Stimulated activated CD4-positive, alpha-beta T cell treated with anti-CD3 and anti-CD28 coated beads, Interleukin-4, amount 100 ng/mL, for 1 hour (primary cell): ENCODE measurements around the gene ERC1.

Source experiments
- DNase-seq: peaks from one replicate; pipeline ENCODE4 v3.0.0-alpha.2; 2020

Gene ERC1

DNA sequence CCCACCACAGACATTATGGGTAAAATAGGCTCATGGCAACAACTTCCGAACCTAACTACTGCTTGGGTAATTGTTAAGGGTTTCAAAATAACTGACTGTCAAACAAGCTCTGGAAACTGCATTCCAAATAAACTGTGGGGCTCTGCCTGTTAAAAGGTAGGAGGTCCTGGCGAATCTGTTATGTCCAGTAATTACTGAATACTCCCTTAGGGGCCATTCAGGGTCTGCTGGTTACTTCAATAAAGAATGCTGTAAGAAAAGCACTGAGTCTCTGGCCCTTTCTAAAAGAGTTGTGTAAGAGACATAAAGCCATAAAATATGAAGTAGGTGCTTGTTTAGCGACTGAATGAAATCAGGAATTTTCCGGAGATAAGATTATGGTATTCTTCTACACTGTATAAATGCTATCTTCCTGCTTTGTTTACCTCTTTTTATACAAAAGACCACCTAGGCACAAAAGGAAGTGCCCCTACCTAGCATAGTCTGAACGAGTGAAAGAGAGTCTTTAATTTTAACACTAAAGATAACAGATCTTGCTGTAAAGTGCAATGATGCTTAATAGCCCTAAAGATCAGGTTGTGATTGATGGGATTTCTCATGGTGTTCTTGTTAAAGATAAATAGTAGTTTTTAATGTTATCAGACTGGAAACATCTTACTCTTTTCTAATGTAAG is 475.6 kb downstream of the ERC1 start:
- DNase-seq: no peak

DNA sequence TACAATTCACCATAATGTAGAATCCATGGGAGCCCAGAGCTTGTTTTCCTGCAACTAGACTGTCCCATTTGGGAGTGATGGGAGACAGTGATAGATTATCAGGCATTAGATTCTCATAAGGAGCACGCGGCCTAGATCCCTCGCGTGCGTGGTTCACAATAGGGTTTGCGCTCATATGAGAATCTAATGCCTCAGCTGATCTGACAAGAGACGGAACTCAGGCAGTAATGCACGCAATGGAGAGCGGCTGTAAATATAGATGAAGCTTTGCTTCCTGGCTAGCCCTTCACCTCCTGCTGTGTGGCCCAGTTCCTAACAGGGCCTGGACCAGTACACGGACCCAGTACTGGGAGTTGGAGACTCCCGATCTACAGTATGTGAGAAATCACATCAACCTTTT is 476.7 kb downstream of the ERC1 start:
- no peak for DNase-seq

DNA sequence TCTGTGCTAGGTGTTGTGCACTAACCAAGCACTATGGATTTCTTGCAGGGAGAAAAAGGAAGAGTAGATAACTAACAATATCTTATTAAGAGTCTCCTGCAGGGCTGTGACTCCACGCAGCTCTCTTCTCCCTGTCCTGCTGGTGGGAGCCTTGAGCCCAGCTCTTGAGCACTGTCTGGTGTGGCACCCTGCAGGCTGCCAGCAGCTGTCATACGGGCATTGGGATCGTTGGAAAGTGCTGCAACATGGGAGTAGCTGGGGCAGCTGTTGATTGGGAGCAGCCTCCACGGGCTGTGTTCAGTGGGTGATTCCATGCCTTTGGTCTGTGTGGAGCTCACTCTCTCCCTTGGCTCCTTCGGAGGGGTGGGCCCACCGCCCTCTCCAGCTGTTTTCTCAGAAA is 478.0 kb downstream of the ERC1 start:
- DNase-seq: no peak

DNA sequence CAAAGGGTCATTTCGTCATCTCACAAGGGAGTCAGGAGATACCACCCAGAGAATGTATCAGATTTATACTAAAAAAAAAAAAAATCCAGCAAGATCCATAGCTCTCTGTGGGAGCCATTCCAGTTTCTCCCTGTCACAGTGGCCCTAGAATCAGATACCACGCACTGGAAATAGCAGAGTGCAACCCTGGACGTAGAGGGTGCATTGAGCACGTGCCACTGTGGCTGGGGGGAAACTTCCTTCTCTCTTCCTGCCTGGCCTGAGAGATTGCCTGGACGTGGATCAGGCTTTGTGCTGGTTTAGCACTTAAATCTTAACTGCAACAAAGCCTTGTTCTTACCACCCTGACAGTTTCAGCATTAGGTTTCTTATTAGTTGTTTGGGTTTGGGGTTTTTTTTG is 479.0 kb downstream of the ERC1 start:
- no peak for DNase-seq

DNA sequence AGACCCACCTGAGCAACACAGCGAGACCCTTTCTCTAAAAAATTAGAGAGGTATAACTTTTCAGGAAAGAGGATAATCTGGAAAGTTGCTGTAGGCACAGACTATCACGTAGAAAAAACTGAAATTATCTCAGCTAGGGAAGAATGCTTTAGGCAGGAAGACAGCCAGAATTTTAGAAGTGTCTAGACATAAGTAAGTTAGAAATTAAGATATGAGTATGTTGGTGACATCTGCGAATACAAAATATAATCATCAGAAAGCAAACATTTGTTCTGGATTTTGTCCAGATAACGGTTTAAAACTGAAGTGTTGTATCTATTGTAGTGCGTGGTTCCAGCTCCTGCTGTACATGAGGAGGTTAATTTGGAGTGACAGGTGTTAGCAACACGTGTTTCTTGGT is 480.2 kb downstream of the ERC1 start:
- no peak for DNase-seq

DNA sequence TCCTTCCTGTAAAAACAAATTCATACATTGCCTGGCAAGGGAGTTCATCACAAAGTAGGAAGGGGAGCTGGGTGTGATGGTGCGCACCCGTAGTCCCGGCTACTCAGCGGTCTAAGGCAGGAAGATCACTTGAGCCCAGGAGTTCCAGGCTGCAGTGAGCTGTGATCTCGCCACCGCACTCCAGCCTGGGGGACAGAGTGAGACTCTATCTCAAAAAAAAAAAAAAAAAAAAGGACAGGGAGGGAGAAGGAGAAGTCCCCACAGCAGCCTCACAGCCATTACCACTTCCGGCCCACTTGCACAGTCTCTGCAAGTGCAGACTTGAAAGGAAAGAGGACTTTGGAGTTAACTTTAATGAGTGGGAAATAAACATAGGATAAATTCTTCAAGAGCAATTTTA is 482.4 kb downstream of the ERC1 start:
- DNase-seq: no peak

DNA sequence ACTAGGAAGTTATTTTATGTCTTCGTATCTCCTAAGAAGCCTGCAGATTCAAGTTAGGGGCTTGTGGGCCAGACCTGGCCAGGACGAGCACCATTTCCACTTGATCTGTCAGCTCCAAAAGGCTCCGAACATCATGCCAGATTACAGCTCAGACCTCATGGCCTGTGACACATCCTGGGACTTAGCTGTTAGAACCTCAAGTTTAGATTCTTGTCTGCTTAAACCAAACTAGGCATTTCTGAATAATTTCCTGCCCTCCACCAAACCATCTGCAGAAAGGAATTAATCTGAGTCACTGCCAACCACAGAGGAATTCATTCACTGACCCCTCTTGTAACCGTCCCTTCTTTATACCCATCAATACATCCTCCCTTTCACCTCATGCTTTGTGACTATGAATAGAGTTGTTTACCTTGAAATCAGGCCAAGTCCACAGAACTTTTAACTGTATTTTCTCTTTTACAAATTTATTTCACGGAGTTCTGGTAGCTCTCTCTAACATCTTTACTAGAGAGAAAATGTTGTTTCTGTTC is 483.1 kb downstream of the ERC1 start:
- DNase-seq: no peak

DNA sequence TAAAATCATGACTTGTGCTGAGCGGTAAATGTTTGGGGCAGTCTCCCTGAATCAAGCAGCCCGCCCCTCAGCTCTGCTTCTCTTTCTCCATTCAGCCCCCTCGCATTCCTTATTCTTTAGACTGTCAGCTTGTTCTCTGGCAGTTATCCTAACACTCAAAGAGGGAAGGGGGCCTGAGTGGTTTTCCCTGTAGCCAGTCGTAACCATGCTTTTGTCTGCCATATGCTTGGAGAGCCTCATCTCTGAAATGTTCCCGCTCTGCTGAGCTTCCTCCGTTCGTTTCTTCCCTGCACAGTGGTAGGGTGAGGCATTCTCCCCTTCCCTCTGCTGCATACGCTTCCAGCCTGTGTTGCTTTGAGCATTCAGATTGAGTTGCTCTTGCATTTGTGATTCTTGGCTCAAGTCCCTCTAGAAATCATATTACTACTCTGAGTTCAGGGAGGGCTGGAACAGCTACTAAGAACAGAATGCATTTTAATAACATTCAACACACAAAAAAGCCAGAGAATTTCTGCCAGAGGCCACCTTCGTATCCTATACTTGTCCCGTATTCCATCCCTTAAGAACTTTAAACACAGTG is 483.6 kb downstream of the ERC1 start:
- DNase-seq: no peak

DNA sequence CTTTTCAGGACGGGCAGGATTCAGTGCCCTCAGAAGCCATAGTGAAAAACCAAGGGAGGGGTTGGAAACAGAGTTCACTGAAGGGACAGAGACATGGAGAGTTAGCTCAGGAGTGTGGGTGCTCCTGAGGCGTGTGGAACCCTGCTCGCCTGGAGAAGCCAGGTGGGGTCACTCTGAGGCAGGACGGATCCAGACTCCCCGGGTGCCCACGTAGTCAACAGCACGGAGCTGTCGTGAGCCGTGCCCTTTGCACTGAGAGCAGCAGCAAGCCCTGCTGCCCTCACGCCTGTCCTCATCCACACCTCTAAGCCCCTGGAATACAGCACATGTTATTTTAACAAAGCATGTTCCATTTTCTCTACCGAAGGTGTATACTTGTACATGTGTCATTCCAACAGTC is 488.6 kb downstream of the ERC1 start:
- DNase-seq: no peak

DNA sequence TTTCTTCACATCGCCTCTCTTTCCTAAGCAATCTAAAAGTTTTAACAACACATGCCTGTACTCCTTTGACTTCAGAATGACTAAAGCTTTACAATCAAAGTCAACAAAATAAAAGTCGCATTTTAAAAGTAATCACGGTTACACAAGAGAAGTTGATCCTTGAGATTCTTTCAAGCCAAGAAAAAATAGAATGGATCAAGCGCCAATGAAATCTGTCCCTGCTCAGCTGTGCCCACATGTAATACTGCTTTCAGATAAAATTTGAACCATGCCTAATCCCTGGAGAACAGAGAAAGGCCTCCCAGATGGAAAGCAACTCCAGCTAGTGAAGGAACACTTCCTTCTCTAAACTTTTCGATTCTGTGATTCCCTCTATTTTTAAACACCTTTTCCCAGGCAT is 490.3 kb downstream of the ERC1 start:
- no peak for DNase-seq

DNA sequence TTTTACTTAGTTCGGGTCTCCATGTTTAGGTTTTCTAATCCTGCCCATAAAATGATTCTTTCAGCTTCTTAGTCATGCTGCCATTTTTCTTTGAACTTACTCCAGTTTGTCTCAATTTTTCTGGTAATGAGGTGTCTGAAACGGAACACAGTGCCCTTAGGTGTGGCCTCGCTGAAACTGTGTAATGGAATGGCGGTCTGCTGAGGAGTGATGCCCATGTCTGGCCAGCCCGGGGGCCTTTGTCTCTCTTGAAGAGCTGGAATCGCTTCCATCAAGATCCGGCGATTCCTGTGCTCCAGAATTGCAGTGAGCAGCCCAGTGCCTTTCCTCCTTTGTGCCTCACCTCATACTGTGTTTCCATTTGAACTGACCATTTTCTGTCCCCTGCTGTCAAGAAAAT is 490.9 kb downstream of the ERC1 start:
- DNase-seq: no peak

DNA sequence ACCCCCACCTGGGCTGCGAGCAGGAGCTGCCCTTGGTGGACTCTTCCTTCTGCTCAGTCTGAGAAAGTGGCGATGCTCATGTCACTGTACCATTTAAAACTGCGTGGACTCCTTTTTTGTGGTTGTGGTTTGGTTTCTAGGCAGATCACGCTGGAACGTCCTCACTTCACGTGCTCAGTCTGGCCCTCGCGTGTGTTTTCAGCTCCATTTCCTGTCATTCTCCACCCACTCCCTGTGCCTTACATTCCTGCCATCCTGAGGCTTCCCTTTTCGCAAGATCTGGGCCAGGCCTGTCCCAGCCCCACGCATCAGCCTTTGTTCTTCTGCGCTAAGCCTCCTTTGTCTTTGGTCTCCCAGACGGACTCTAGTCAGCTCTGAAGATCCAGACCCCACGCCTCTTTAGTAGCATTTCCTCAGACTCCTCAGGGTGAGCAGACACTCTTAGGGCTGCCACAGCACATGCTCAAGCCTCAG is 497.9 kb downstream of the ERC1 start:
- DNase-seq: no peak

DNA sequence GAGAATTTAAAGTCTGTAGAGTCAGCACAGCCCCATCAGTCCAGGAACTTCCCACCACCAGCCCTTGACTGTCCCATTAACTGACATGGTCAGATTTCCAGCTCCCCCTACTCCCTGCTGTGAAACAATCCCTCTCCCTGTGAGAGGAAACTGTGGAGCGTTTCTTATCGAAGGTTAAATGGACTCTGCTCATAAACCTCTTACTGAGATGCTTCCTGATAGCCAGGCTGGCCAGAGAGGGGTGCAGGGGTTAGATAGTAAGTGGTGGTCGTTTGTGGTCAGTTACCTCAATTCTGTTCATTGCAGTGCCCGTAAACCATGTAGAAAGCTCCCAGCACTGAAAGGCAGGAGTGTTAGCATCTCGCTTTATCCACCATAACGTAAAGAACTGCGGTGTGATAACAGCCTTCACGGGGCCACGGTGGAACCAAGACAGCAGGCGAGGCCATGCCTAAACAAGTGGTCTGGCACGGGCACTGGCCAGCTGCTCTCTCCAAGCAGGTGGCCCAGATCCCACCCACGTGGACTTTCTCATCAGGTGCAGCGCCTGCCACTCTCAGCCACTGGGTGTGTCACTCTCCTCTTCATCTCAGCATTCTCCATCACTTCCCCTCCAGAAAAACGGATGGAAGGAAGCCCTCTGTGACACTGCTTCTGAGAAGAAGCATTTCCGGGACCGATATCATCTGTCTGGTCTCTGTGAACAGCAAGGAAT is 501.1 kb downstream of the ERC1 start:
- DNase-seq: no peak

DNA sequence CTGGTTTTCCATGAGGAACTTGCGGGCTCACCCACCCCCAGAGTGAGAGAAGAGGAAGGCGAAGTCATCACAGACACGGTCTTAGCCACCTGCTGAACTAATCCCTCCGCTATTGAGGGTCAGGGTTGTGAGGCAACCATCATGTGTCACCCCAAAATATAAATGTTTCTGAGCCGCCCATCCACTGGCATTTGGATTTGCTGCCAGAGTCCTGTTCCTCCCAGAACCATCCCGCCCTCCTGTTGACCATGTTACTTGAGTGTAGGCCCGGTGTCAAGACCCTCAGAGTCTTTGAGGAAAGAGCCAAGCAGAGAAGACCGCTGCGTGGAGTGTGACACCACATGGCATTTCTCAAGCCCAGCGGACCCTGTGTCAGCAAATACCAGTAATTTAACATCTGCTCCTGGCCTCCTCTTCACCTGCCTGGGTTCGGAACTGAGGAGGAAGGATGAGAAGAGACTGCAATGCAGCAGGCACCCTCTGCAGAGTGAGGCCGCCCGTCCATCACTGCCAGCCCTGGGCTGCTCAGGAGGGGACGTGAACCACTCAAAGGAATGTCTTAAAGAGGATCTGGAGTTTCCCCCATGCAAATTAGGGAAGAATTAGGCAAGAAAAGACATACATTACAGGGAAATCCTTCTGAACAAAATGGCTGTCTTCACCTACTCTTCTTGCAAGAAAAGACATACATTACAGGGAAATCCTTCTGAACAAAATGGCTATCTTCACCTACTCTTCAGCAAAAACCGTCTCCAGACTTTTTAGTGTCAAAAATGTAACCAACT is 502.9 kb downstream of the ERC1 start:
- no peak for DNase-seq

DNA sequence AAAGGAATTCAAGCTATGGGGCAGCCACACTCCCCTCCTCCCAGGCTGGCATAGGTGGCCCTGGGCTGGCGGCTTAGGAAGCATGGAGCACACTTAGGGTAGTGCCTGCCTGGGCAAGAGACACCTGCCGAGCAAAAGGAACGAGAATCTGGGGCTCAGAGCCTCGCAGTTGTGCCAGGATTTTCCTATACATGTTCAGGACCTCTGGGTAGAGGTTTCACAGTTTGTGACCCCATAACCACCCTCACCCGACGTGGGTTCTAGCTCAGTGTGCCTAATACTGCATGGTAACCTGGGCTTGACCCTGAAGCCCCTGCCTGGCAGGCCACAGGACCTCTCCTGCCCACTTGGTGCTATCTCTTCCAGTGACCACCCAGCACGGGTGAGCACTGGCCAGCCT is 503.8 kb downstream of the ERC1 start:
- no peak for DNase-seq

DNA sequence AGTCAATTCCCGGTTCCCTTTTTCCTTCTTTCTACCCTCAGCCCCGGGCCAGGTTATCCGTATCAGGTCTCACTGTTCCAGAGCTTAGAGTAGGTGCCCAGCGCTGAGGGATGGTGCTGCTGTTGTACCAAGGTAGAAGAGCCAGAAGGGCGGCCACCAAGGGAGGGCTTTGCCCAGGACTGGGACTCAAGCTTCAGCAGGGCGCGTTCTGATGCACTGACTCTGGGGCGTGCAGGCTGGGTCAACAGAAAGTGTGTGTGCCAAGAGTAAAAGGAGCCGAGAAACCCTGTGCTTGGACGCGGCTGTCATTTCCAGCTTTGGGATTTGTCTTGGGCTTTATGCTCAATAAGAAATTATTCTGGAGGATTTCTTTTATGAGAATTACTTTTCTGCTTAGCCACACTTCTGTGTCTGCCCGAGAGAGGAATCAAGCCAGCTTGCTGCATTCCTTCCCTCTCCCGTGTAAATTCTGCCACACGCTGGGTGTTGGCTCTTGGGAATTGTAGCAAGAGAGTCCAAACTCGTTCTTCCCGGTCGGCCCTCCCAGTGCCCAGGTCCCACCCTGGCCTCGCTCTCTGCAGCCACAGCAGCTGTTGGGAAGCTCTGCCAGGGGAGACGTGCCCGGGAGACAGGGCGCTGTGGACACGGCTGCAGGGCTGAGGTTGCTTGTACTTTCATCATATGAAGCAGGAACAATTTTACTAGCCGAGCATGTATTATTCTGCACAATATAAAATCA is 505.3 kb downstream of the ERC1 start:
- no peak for DNase-seq

DNA sequence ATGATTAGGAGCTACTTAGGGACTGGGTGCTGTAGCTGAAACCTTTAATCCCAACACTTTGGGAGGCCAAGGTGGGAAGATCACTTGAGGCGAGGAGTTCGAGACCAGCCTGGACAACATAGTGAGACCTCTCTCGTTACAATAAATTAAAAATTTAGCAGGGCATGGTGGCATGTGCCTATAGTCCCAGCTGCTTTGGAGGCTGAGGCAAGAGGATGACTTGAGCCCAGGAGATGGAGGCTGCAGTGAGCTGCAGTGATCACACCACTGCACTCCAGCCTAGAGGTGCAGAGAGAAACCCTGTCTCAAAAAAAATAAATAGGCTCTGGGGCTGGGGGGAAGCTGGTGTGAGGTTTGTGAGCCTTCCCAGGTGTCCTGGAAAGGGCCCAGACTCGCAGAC is 506.1 kb downstream of the ERC1 start:
- no peak for DNase-seq

DNA sequence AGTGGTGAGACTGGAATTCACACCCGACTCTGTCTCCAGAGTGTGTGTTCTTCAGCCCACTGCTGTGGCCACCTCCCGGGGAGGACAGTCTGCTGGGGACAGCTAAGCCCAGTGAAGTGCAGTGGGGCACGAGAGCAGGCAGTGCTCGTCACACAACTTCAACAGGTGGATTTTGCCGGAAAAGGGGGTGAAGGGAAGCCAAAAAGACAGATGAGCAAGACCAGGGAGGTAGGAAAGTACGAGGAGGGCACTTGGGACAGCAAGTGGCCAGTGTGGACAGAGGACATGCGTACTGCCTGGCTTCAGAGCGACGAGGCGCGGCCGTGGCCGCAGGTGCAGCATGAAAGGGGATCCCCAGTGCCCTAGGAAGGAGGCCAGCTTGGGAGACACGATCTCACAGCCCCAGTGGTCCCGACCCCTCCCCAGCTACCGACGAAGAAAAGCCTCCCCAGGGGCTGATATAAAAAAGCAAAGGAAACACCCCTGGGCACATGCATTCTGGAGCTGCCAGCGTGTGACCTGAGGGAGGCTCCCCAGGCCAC is 507.2 kb downstream of the ERC1 start:
- DNase-seq: no peak

DNA sequence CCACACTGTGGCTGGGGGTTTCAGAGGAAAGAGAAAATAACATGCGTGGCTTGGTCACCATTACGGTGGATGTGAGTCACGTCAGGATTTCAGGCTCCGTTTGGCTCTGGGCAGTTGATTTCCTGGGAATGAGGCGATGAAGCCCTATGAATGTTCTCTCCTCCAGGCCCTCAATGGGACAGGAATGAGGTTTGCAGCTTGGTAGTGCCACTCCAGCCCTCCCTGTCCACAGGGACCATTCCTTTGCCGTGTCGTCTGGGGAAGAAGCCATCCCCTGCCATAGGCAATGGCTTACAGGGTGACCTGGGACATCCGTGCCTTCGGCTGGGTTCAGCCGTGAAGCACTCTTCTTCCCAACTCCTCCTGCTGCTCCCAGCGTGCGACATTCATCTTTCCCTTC is 508.3 kb downstream of the ERC1 start:
- no peak for DNase-seq

DNA sequence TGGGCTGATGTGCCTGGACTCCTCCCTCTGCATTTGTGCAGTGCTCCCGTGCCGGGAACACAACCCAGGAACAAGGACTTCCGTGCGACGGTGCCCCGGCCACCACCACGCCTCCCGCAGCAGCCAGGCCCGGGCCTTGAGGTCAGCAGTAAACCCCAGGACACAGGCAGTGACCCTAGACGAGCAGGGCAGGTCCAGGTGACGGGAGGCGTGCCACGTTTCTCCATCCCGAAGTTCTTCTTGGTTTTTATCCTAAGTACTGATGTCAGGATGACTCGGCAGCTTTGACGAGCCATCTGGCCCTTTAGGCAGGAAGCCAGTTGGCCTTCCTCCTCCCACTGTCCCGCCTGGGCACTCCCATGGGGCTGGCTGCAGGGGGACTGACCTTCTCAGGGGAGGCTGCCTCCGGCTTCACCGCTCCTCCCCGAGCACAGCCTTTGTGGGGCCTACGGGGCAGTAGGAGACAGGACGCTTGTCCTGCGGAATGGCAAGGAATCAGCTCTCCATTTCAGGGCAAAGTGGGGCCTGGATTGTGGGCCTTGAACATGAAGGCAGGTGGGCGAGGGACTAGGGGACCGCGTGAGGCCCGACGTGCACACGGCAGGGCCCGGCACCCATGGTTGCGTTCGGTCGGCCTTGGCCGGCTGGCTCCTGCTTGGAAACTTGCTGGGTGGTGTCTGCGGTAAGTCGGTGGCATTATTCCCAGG is 509.2 kb downstream of the ERC1 start:
- DNase-seq: no peak

DNA sequence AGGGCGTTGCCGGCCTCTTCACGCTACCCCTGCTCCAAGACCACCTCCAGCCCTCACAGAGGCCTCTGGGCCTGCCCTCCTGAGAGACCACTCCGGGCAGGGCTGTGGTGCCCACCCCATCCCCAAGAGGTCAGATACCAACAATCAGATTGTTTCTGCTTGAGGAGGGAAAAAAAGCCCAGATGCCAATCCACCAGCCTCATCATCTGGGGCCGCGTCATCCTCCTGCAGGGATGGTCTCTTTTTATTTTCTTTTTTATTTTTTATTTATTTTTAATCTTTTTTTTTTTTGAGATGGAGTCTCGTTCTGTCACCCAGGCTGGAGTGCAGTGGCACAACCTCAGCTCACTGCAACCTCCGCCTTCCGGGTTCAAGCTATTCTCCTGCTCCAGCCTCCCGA is 510.0 kb downstream of the ERC1 start:
- DNase-seq: no peak
